MG63 (cell line): Measurements from ENCODE around the gene BBS5. TPM values are rescaled to one million over a fixed set of nuclear protein-coding genes. Genes with fewer than 3 reads are reported as not detected.
"Not testable (repeated sequence)": the region's sequence is repeated elsewhere in the genome, so short reads cannot be mapped to it uniquely, and the experiment has no call there.

ENCODE experiments used
- DNase-seq: peaks from one replicate; pipeline ENCODE4 v3.0.0-alpha.2; 2020
- H3K27me3 ChIP-seq: fragments of 250-450 bp; sonication (Bioruptor Pico); 2 replicates; pipeline ENCODE4 v1.5.1; 2020; ENCODE audit warnings: mild to moderate bottlenecking, moderate library complexity
- H3K36me3 ChIP-seq: fragments of 250-450 bp; sonication (Bioruptor Pico); 2 replicates; pipeline ENCODE4 v1.5.1; 2020; ENCODE audit warnings: mild to moderate bottlenecking, moderate library complexity
- H3K4me3 ChIP-seq: fragments of 250-450 bp; sonication (Bioruptor Pico); 2 replicates; pipeline ENCODE4 v1.5.1; 2020; ENCODE audit warnings: mild to moderate bottlenecking, moderate library complexity
- H3K9me3 ChIP-seq: fragments of 250-450 bp; sonication (Bioruptor Pico); 2 replicates; pipeline ENCODE4 v1.5.1; 2020; ENCODE audit warnings: mild to moderate bottlenecking, moderate library complexity
- total RNA-seq: library from RNA; depleted of rRNA; stranded (reverse); fragments of >200 nt; shearing (Covaris generic); gene quantifications from 2 replicates; pipeline ENCODE4 v1.2.3, GENCODE V29; 2014; ENCODE audit warnings: low replicate concordance; rRNA removed

The BBS5 gene
- total RNA-seq, 1 experiment from 2014 or later = 5.2 TPM

- Histone ChIP-seq H3K27me3 (no peaks in the 10 kb centered on the region), H3K9me3 (no peaks in the 10 kb centered on the region), H3K4me3 (no peak overlapping the region), H3K36me3 (no peaks in the 10 kb centered on the region; the same call in 1 of the 2 replicates)
- DNase-seq = no peak
Measured at GRCh38 chr2:169513094-169513493, 33.8 kb downstream of the BBS5 start.

GRCh38 chr2:169513926-169514325 is 34.6 kb downstream of the BBS5 start:
- Histone ChIP-seq H3K36me3 (no peaks in the 10 kb centered on the region; the same call in 1 of the 2 replicates), H3K27me3 (no peaks in the 10 kb centered on the region), H3K4me3 (no peak overlapping the region), H3K9me3 (no peaks in the 10 kb centered on the region)
- DNase-seq = no peak

GRCh38 chr2:169514758-169515157 is 35.5 kb downstream of the BBS5 start:
- not testable (repeated sequence) for H3K36me3 ChIP-seq, H3K4me3 ChIP-seq, DNase-seq, H3K9me3 ChIP-seq, H3K27me3 ChIP-seq

GRCh38 chr2:169516488-169516995 is 37.2 kb downstream of the BBS5 start:
- H3K27me3 ChIP-seq, H3K9me3 ChIP-seq, DNase-seq, H3K36me3 ChIP-seq, H3K4me3 ChIP-seq: not testable (repeated sequence)

GRCh38 chr2:169520896-169521295 is 41.6 kb downstream of the BBS5 start:
- no peaks in the 10 kb centered on the region for H3K27me3 ChIP-seq
- peaks cover 3% of the 10 kb centered on the region for H3K36me3 ChIP-seq
- no peak for DNase-seq
- no peak overlapping the region for H3K4me3 ChIP-seq
- H3K9me3 ChIP-seq = no peaks in the 10 kb centered on the region

GRCh38 chr2:169523681-169524080 is 44.4 kb downstream of the BBS5 start:
- no peak for DNase-seq
- no peak overlapping the region for H3K4me3 ChIP-seq
- H3K36me3 ChIP-seq = peaks cover 12% of the 10 kb centered on the region
- no peaks in the 10 kb centered on the region for H3K9me3 ChIP-seq
- H3K27me3 ChIP-seq = no peaks in the 10 kb centered on the region

GRCh38 chr2:169525434-169525833 is 46.1 kb downstream of the BBS5 start:
- DNase-seq = no peak
- H3K36me3 ChIP-seq = peaks cover 20% of the 10 kb centered on the region
- no peaks in the 10 kb centered on the region for H3K9me3 ChIP-seq
- H3K27me3 ChIP-seq = no peaks in the 10 kb centered on the region
- H3K4me3 ChIP-seq = no peak overlapping the region

- Histone ChIP-seq H3K36me3 (peaks cover 21% of the 10 kb centered on the region), H3K4me3 (no peak overlapping the region), H3K9me3 (no peaks in the 10 kb centered on the region), H3K27me3 (no peaks in the 10 kb centered on the region)
- DNase-seq = no peak
Measured at GRCh38 chr2:169526451-169526850, 47.2 kb downstream of the BBS5 start.

GRCh38 chr2:169528271-169528701 is 49.0 kb downstream of the BBS5 start:
- peak; percentile 44 for DNase-seq
- Histone ChIP-seq H3K4me3 (no peak overlapping the region), H3K9me3 (no peaks in the 10 kb centered on the region), H3K36me3 (peaks cover 21% of the 10 kb centered on the region), H3K27me3 (no peaks in the 10 kb centered on the region)

GRCh38 chr2:169539460-169539859 is 60.2 kb downstream of the BBS5 start:
- not testable (repeated sequence) for H3K4me3 ChIP-seq, DNase-seq, H3K9me3 ChIP-seq, H3K36me3 ChIP-seq, H3K27me3 ChIP-seq

GRCh38 chr2:169540146-169540545 is 60.9 kb downstream of the BBS5 start:
- Histone ChIP-seq H3K9me3 (no peaks in the 10 kb centered on the region), H3K36me3 (peaks cover 8% of the 10 kb centered on the region), H3K4me3 (no peak overlapping the region), H3K27me3 (no peaks in the 10 kb centered on the region)
- DNase-seq = no peak

GRCh38 chr2:169542433-169542832 is 63.1 kb downstream of the BBS5 start:
- H3K27me3 ChIP-seq = no peaks in the 10 kb centered on the region
- H3K9me3 ChIP-seq = no peaks in the 10 kb centered on the region
- no peak overlapping the region for H3K4me3 ChIP-seq
- peaks cover 14% of the 10 kb centered on the region for H3K36me3 ChIP-seq
- DNase-seq = no peak

- Histone ChIP-seq H3K36me3 (peaks cover 11% of the 10 kb centered on the region), H3K9me3 (no peaks in the 10 kb centered on the region), H3K4me3 (no peak overlapping the region), H3K27me3 (no peaks in the 10 kb centered on the region)
- DNase-seq = no peak
Measured at GRCh38 chr2:169546756-169547155, 67.5 kb downstream of the BBS5 start.

Other genes with a start within 250 kb of the BBS5 start
- gene LRP2, start 117.0 kb upstream of the BBS5 start, total RNA-seq = not detected in 2 replicates
- gene KLHL41, start 30.2 kb downstream of the BBS5 start, total RNA-seq = 1.3 TPM in 1 of 2 replicates, not detected in the other
- 14.7 and 26.0 TPM in 2 replicates for gene FASTKD1, start 94.4 kb downstream of the BBS5 start, total RNA-seq
- 18.2 and 23.4 TPM in 2 replicates for gene PPIG, start 104.9 kb downstream of the BBS5 start, total RNA-seq
- not detected in 2 replicates for gene CFAP210, start 214.9 kb downstream of the BBS5 start, total RNA-seq
- gene PHOSPHO2, start 215.0 kb downstream of the BBS5 start, total RNA-seq = 5.1 and 8.5 TPM in 2 replicates